ENCODE measurements around the gene EEF2K. TPM values are rescaled to one million over a fixed set of nuclear protein-coding genes. Genes with fewer than 3 reads are reported as not detected.
A peak's percentile ranks its signal among the peaks of the same experiment; 100 is the strongest.

EEF2K gene
- total RNA-seq, 1 experiment from 2014 or later: 9.1 TPM

DNA sequence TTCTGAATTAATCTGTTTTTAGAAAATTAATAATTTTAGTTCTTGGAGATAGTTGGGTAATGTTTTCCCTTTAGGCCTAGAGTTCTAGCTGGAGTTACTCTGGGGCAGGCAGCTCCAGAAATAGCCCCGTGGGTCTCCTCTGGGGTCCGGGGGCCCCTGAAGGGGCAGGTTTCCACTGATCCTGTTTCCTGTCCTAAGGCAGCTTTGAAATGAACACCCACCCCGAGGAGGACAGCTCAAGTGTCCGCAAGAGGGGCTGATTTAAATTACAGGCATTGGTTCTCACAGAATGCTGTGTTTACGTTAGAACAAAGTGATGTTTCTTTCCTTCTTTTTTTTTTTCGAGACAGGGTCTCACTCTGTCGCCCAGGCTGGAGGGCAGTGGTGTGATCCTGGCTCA, 23.8 kb downstream of the EEF2K start:
- Histone ChIP-seq H3K4me1 (ENCODE audit: insufficient read depth, low read length) (peaks cover 12% of the 10 kb centered on the region), H3K9me2 (replicated peaks; ENCODE audit: low read length) (no peaks in the 10 kb centered on the region), H4K20me1 (ENCODE audit: low read length) (no peaks in the 10 kb centered on the region), H3F3A (ENCODE audit: low read length, unreplicated experiment) (peaks cover 5% of the 10 kb centered on the region), H3K9ac (ENCODE audit: low read length) (no peak overlapping the region), H3K4me3 (ENCODE audit: low read length) (no peak overlapping the region), H3K27me3 (ENCODE audit: low read length) (no peaks in the 10 kb centered on the region), H3K27ac (ENCODE audit: low read length) (no peak overlapping the region), H3K9me3 (ENCODE audit: low read length) (no peaks in the 10 kb centered on the region), H3K36me3 (ENCODE audit: low read depth, low read length) (peaks cover 3% of the 10 kb centered on the region; the same call in 1 of the 2 replicates), H2AFZ (ENCODE audit: low read length) (no peak overlapping the region), H3K79me2 (ENCODE audit: low read length) (peaks cover 12% of the 10 kb centered on the region), H3K4me2 (ENCODE audit: low read length) (no peak overlapping the region)
- CTCF ChIA-PET: no interaction called here
- POLR2A ChIA-PET (ENCODE audit: unreplicated experiment): no interaction called here
- intact Hi-C loops (cut with micrococcal nuclease): no loop called here
- no TSS peak for BruUV-seq (replicated peaks)
- TF ChIP-seq EZH2 (IDR thresholded peaks at IDR 0.05; ENCODE audit: low read length, unreplicated experiment): no peak
- no peak for TF ChIP-seq EZH2phosphoT487 (IDR thresholded peaks at IDR 0.05; ENCODE audit: borderline replicate concordance, low read length)
- TF ChIP-seq, protein P1, sequence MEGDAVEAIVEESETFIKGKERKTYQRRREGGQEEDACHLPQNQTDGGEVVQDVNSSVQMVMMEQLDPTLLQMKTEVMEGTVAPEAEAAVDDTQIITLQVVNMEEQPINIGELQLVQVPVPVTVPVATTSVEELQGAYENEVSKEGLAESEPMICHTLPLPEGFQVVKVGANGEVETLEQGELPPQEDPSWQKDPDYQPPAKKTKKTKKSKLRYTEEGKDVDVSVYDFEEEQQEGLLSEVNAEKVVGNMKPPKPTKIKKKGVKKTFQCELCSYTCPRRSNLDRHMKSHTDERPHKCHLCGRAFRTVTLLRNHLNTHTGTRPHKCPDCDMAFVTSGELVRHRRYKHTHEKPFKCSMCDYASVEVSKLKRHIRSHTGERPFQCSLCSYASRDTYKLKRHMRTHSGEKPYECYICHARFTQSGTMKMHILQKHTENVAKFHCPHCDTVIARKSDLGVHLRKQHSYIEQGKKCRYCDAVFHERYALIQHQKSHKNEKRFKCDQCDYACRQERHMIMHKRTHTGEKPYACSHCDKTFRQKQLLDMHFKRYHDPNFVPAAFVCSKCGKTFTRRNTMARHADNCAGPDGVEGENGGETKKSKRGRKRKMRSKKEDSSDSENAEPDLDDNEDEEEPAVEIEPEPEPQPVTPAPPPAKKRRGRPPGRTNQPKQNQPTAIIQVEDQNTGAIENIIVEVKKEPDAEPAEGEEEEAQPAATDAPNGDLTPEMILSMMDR (conservative IDR thresholded peaks at IDR 0.05; ENCODE audit: low read depth, low read length): no peak
- ATAC-seq (no peak), DNase-seq (no peak)

DNA sequence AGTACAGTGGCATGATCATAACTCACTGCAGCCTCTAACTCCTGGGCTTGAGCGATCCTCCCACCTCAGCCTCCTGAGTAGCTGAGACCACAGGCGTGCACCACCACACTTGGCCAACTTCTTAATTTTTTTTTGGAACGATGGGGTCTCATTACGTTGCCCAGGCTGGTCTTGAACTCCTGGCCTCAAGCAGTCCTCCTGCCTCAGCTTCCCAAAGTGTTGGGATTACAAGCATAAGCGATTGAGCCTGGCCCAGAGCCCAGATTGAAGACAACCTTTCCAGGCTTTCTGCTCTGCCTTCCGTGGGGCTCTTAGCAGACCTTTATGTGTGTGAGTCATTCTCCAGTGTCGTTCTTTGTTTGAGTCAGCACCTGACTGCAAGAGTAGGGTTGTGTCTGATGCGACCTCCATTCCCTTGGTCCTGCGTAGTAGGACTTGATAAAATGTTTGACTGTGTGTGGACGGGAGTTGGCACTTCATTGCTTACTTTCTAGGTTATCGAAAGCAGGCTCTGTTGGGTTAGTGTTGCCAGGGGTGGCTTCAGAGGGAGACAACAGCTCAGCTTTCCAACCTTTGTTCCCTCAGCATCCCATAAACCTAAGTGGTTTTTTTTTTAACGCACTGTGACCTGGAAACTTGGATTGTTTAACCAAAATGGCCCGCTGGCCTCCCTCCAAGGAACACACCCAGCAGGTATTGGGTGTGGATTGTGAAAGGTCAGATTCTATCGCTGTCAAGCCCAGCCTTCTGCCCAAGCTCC, 26.4 kb downstream of the EEF2K start:
- ATAC-seq: peak; percentile 98
- ChIA-PET CTCF (no interaction called here), POLR2A (ENCODE audit: unreplicated experiment) (no interaction called here)
- H3K9me3 ChIP-seq (ENCODE audit: low read length): no peaks in the 10 kb centered on the region
- H3K27me3 ChIP-seq (ENCODE audit: low read length): no peaks in the 10 kb centered on the region
- peaks cover 3% of the 10 kb centered on the region; the same call in 1 of the 2 replicates for H3K36me3 ChIP-seq (ENCODE audit: low read depth, low read length)
- TF ChIP-seq, protein P1 (conservative IDR thresholded peaks at IDR 0.05; ENCODE audit: low read depth, low read length): no peak
- TF ChIP-seq EZH2phosphoT487 (IDR thresholded peaks at IDR 0.05; ENCODE audit: borderline replicate concordance, low read length) (no peak), EZH2 (IDR thresholded peaks at IDR 0.05; ENCODE audit: low read length, unreplicated experiment) (no peak)
- H3K9me2 ChIP-seq (replicated peaks; ENCODE audit: low read length): no peaks in the 10 kb centered on the region
- H3K9ac ChIP-seq (ENCODE audit: low read length): peak overlapping the region; percentile 70
- peak overlapping the region; percentile 81 for H3K4me2 ChIP-seq (ENCODE audit: low read length)
- peaks cover 20% of the 10 kb centered on the region for H3K79me2 ChIP-seq (ENCODE audit: low read length)
- peaks cover 5% of the 10 kb centered on the region for H3F3A ChIP-seq (ENCODE audit: low read length, unreplicated experiment)
- no TSS peak for BruUV-seq (replicated peaks)
- no peaks in the 10 kb centered on the region for H4K20me1 ChIP-seq (ENCODE audit: low read length)
- peak overlapping the region; percentile 52; the same call in 1 of the 2 replicates for H3K4me3 ChIP-seq (ENCODE audit: low read length)
- H2AFZ ChIP-seq (ENCODE audit: low read length): peak overlapping the region; percentile 79
- peak overlapping the region; percentile 99 for H3K27ac ChIP-seq (ENCODE audit: low read length)
- peaks cover 12% of the 10 kb centered on the region for H3K4me1 ChIP-seq (ENCODE audit: insufficient read depth, low read length)
- intact Hi-C loops (cut with micrococcal nuclease): no loop called here
- peak; percentile 89 for DNase-seq

DNA sequence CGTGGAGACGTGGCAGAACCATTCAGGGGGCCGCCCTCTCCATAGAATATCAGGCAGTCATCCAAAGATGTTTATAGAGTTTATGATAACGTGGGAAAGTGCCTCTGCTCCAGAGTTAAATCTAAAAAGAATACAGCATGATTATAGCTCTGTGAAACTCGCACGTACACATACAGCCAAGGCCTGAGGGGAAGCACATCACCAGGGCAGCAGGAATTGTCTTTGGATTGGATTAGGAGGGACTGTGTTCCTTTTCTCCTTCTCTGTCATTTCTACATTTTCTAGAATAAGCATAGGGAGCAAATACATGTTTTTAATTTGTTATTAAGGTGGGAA, 26.9 kb downstream of the EEF2K start:
- no TSS peak for BruUV-seq (replicated peaks)
- Histone ChIP-seq H3K4me3 (ENCODE audit: low read length) (no peak overlapping the region), H4K20me1 (ENCODE audit: low read length) (no peaks in the 10 kb centered on the region), H3K4me2 (ENCODE audit: low read length) (peak overlapping the region; percentile 81), H3F3A (ENCODE audit: low read length, unreplicated experiment) (peaks cover 5% of the 10 kb centered on the region), H3K36me3 (ENCODE audit: low read depth, low read length) (peaks cover 3% of the 10 kb centered on the region; the same call in 1 of the 2 replicates), H3K9me2 (replicated peaks; ENCODE audit: low read length) (no peaks in the 10 kb centered on the region), H3K79me2 (ENCODE audit: low read length) (peaks cover 20% of the 10 kb centered on the region), H3K27me3 (ENCODE audit: low read length) (no peaks in the 10 kb centered on the region), H3K27ac (ENCODE audit: low read length) (peak overlapping the region; percentile 99), H3K4me1 (ENCODE audit: insufficient read depth, low read length) (peaks cover 12% of the 10 kb centered on the region), H2AFZ (ENCODE audit: low read length) (peak overlapping the region; percentile 79; the same call in 1 of the 2 replicates), H3K9ac (ENCODE audit: low read length) (peak overlapping the region; percentile 70), H3K9me3 (ENCODE audit: low read length) (no peaks in the 10 kb centered on the region)
- ChIA-PET CTCF (no interaction called here), POLR2A (ENCODE audit: unreplicated experiment) (no interaction called here)
- TF ChIP-seq, protein P1 (conservative IDR thresholded peaks at IDR 0.05; ENCODE audit: low read depth, low read length): no peak
- TF ChIP-seq EZH2phosphoT487 (IDR thresholded peaks at IDR 0.05; ENCODE audit: borderline replicate concordance, low read length) (no peak), EZH2 (IDR thresholded peaks at IDR 0.05; ENCODE audit: low read length, unreplicated experiment) (no peak)
- ATAC-seq (no peak; the same call in 1 of the 2 replicates), DNase-seq (no peak)
- intact Hi-C loops (cut with micrococcal nuclease): no loop called here
